ENCODE data around the gene MICALL2.
A peak's percentile ranks its signal among the peaks of the same experiment; 100 is the strongest.

MICALL2 gene

GRCh38 chr7:1478480-1478879 lies 19.2 kb upstream of the MICALL2 start:
- Histone ChIP-seq H3K36me3 (replicated peaks) (peaks cover 62% of the 10 kb centered on the region), H3K4me3 (ENCODE audit: low read depth, low read length) (no peak overlapping the region), H3K27me3 (replicated peaks) (no peaks in the 10 kb centered on the region), H3K27ac (no peak overlapping the region)
- TF ChIP-seq, protein P1, sequence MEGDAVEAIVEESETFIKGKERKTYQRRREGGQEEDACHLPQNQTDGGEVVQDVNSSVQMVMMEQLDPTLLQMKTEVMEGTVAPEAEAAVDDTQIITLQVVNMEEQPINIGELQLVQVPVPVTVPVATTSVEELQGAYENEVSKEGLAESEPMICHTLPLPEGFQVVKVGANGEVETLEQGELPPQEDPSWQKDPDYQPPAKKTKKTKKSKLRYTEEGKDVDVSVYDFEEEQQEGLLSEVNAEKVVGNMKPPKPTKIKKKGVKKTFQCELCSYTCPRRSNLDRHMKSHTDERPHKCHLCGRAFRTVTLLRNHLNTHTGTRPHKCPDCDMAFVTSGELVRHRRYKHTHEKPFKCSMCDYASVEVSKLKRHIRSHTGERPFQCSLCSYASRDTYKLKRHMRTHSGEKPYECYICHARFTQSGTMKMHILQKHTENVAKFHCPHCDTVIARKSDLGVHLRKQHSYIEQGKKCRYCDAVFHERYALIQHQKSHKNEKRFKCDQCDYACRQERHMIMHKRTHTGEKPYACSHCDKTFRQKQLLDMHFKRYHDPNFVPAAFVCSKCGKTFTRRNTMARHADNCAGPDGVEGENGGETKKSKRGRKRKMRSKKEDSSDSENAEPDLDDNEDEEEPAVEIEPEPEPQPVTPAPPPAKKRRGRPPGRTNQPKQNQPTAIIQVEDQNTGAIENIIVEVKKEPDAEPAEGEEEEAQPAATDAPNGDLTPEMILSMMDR (IDR thresholded peaks at IDR 0.05; ENCODE audit: low read depth, low read length, missing control alignments) = no peak
- DNase-seq = no peak
- in situ Hi-C loops (cut with HindIII; ENCODE audit: low pct_ligation_motif_present, low sequenced_read_pairs) = no loop called here

DNA sequence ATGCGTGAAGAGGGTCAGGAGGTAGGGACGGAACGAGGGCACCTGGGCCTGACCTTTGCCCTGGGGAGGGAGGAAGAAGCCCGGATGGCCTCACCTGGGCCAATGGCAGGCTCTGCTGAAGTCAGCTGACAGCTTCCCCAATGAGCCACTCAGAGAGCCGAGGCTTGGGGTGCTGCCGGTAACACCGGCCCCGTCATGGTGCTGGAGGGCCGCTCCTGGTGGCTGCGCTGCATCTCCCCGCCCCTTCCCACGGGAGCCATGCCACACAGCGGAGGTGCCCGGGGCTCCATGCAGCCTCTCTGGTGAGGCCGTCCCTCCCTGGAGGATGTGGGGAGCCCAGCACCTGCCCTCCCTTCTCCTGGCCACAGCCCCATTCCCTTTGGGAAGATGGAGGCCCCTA lies 17.6 kb upstream of the MICALL2 start:
- H3K4me3 ChIP-seq (ENCODE audit: low read depth, low read length) = no peak overlapping the region
- H3K36me3 ChIP-seq (replicated peaks) = peaks cover 60% of the 10 kb centered on the region
- DNase-seq = no peak
- TF ChIP-seq, protein P1 (IDR thresholded peaks at IDR 0.05; ENCODE audit: low read depth, low read length, missing control alignments) = no peak
- H3K27ac ChIP-seq = no peak overlapping the region
- H3K27me3 ChIP-seq (replicated peaks) = no peaks in the 10 kb centered on the region
- in situ Hi-C loops (cut with HindIII; ENCODE audit: low pct_ligation_motif_present, low sequenced_read_pairs) = no loop called here

GRCh38 chr7:1475991-1476390 lies 16.7 kb upstream of the MICALL2 start:
- TF ChIP-seq, protein P1 (IDR thresholded peaks at IDR 0.05; ENCODE audit: low read depth, low read length, missing control alignments) = no peak
- H3K27me3 ChIP-seq (replicated peaks) = no peaks in the 10 kb centered on the region
- DNase-seq = no peak

DNA sequence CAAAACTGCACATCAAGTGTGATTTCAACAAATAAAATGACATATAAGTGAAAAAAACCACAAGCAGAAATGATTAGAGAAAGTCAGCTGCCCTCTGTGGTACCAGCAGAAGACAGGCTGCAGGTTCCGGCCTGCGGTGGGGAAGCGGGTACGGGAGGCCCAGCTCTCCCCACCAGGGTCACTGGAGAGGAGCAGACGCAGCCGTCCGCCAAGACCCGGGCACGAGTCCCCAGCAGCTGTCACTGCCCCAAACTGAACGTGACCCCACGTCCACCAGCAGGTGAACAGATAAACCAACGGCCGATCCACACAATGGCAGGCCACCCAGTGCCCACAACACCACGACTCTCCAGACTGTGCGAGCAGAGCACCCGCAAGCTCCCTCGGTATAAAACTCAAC lies 16.1 kb upstream of the MICALL2 start:
- peaks cover 69% of the 10 kb centered on the region for H3K36me3 ChIP-seq (replicated peaks)
- no peak overlapping the region for H3K4me3 ChIP-seq (ENCODE audit: low read depth, low read length)
- no peaks in the 10 kb centered on the region for H3K27me3 ChIP-seq (replicated peaks)
- in situ Hi-C loops (cut with HindIII; ENCODE audit: low pct_ligation_motif_present, low sequenced_read_pairs) = no loop called here
- TF ChIP-seq, protein P1 (IDR thresholded peaks at IDR 0.05; ENCODE audit: low read depth, low read length, missing control alignments) = no peak
- no peak for DNase-seq
- no peak overlapping the region for H3K27ac ChIP-seq

More at GRCh38 chr7:1475991-1476390, 16.7 kb upstream of the MICALL2 start:
- peaks cover 64% of the 10 kb centered on the region for H3K36me3 ChIP-seq (replicated peaks)
- H3K27ac ChIP-seq = no peak overlapping the region
- no peak overlapping the region for H3K4me3 ChIP-seq (ENCODE audit: low read depth, low read length)
- in situ Hi-C loops (cut with HindIII; ENCODE audit: low pct_ligation_motif_present, low sequenced_read_pairs) = no loop called here

- Histone ChIP-seq H3K36me3 (replicated peaks) (peaks cover 69% of the 10 kb centered on the region), H3K27me3 (replicated peaks) (no peaks in the 10 kb centered on the region), H3K4me3 (ENCODE audit: low read depth, low read length) (no peak overlapping the region), H3K27ac (no peak overlapping the region)
- in situ Hi-C loops (cut with HindIII; ENCODE audit: low pct_ligation_motif_present, low sequenced_read_pairs) = no loop called here
- DNase-seq = no peak
- TF ChIP-seq, protein P1 (IDR thresholded peaks at IDR 0.05; ENCODE audit: low read depth, low read length, missing control alignments) = no peak
These were observed 15.5 kb upstream of the MICALL2 start for GRCh38 chr7:1474736-1475135.

- no peak overlapping the region for H3K27ac ChIP-seq
These were observed 14.7 kb upstream of the MICALL2 start for GRCh38 chr7:1473864-1474512.

More at GRCh38 chr7:1473864-1474512, 14.7 kb upstream of the MICALL2 start:
- Histone ChIP-seq H3K27me3 (replicated peaks) (no peaks in the 10 kb centered on the region), H3K36me3 (replicated peaks) (peaks cover 62% of the 10 kb centered on the region), H3K4me3 (ENCODE audit: low read depth, low read length) (no peak overlapping the region)
- TF ChIP-seq, protein P1 (IDR thresholded peaks at IDR 0.05; ENCODE audit: low read depth, low read length, missing control alignments) = peak; percentile 90
- DNase-seq = peak; percentile 73
- in situ Hi-C loops (cut with HindIII; ENCODE audit: low pct_ligation_motif_present, low sequenced_read_pairs) = no loop called here

All from brain microvascular endothelial cell (primary cell).